Activated gamma-delta T cell treated with Interleukin-2 at 50 U/mL for 16 hours (primary cell): ENCODE results near the gene ANKS1B.

ENCODE experiments used
- DNase-seq: peaks from one replicate; pipeline ENCODE4 v3.0.0-alpha.2; 2020

ANKS1B gene

GRCh38 chr12:99959549-99960170 is 25.1 kb downstream of the ANKS1B start:
- DNase-seq, result no peak

- no peak for DNase-seq
Observed at GRCh38 chr12:99957866-99958466, 26.8 kb downstream of the ANKS1B start.

- DNase-seq, result no peak
Observed at GRCh38 chr12:99954724-99955123, 30.0 kb downstream of the ANKS1B start.

DNA sequence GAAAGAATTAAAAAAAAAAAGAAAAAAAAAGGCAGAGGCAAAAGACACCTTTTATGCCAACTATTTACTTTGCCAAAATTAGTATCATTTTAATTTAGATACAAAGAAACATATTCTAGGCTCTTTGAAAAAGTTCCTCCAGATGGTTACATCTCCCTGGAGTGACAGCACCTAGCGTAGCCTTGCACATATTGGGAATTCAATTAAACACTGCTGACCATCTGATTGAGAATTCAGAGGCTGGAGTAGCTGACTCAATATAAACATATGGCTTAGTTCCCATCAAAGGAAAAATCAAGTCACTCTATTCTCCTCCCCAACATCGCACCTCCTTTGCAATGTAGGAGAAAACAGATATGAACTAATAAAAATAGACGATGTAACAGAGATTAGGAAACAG is 36.4 kb downstream of the ANKS1B start:
- DNase-seq, result no peak

GRCh38 chr12:99946131-99946530 is 38.6 kb downstream of the ANKS1B start:
- no peak for DNase-seq

DNA sequence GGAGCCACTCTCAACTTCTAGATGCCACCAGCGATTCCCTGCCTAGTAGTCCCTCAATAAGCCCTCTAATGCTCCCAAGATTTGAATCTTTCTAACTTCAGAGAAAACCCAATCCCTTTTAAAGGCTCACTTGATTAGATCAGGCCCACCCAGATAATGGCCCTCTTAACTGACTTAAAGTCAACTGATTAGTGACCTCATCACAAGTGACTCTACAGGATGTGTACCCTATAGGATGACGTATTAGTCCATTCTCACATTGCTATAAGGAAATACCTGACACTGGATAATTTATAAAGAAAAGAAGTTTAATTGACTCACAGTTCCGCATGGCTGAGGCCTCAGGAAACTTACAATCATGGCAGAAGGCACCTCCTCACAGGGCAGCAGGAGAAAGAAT is 49.1 kb downstream of the ANKS1B start:
- DNase-seq, result no peak

DNA sequence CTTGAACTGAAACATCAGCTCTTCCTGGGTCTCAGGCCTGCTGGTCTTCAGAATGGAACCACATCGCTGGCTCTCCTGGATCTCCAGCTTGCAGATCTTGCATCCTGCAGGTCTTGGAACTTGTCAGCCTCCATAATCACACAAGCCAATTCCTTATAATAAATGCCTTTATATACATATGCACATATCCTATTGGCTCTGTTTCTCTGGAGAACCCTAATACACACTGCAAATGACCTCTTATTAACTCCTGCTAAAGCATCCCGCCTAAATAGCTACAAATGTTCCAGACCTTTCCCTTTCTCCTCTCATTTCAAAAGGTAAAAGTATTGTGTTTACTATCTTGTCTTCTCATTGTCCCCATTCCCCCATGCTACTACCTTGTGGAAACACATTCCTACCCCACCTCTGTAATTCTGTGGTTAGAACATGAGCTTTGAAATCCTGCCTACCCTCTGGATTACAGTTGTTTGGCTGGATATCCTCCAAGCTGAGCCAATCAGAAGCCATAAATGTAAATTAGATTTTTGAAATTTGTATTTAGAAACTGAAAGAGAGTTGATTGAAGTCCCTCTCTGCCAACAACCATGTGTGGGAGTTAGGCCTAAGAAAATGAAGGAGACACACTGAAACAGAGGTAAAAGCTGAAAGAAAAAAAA is 58.1 kb downstream of the ANKS1B start:
- no peak for DNase-seq

GRCh38 chr12:99920353-99920960 is 64.3 kb downstream of the ANKS1B start:
- DNase-seq, result no peak

DNA sequence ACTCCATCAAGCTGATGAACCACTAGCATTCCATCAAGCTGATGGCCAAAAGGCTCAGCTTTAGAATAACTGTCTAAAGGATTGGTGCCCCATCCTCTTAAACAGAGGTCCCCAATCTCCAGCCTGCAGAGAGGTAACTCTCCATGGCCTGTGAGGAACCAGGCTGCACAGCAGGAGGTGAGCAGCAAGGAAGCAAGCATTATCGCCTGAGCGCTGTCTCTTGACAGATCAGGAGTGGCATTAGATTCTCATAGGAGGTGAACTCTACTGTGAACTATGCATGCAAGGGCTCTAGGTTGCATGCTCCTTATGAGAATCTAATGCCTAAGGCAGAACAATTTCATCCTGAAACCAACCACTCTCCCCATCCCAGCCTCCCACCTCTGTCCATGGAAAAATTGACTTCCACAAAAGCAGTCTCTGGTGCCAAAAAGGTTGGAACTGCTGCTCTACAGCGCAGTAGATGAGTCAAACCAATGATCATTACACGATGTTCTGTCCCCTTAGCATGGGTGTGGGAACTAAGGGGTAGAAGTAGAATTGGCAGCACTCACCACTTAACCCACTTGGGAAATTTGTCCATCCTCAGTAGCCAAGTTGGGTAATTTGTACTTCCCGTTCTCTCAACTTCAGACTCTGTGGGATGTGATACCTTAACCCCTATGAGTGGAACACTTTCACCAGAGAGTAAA is 66.9 kb downstream of the ANKS1B start:
- no peak for DNase-seq

DNA sequence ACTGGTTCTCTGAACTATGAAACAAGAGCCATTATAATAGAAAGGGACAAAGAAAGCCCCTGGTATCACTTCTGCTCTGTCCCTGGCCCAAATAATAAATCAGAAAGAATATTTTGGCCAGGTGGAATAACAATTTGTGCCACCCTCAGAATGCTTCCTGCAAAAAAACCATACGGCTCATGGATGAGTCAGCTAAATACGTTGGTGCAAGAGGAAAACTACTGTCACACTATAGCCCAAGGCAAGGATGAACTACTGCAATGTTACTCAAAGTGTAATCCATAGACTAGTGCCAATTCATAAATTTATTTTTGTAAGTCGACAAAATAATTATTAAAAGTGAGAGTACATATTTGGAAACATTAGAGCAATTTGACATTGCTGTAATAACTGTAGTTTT is 68.2 kb downstream of the ANKS1B start:
- DNase-seq, result no peak

GRCh38 chr12:99915251-99916082 is 69.3 kb downstream of the ANKS1B start:
- DNase-seq, result no peak

DNA sequence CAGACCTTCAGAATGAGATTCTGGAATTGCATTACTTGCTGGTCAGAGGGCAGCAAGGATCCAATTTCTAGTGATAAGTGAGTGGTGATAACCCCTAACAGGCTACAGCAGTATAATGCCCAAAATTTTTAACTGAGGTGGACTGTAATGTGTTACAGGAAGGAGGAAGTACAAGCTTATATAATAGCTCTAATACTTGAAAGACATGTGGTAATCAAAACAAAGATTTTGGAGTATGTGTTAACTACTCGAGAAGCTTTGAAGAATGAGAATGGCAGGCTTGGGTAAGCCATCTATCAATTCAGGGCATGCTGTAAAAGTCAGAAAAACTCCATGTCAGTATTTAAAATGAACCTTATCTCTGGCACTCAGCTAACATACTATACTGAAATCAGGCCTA is 70.5 kb downstream of the ANKS1B start:
- no peak for DNase-seq

DNA sequence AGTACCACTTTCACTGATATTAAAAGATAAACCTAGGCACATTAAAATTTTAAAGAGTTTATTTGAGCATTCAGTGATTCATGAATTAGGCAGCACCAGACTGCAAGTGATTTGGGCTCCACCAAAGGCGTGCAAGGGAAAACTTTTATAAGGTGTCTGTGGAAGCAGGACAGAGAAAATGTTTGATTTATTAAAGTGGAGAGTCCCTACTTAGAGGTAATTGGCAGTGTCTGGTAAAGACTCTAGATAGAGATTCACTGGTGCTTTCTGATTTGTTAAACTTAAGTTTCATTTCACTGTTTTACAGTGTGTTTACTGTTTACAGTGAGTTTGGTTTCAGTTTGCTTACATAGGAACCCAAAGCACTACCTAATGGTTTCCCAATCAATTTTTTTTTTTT is 72.8 kb downstream of the ANKS1B start:
- no peak for DNase-seq

GRCh38 chr12:99911081-99911480 is 73.7 kb downstream of the ANKS1B start:
- DNase-seq, result no peak

DNA sequence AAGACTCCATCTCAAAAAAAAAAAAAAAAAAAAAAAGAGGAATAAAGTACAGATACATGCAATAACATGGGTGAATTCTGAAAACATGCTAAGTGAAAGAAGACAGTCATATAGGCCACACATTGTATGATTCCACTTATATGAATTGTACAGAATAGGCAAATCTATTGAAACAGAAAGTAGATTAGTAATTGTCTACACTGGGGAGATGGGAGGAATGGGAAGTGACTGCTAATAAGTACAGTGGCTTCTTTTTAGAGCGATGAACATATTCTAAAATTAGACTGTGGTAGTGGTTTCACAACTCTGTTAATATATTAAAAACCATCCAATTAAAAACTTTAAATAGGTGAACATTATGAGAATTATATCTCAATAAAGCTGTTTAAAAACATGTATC is 74.4 kb downstream of the ANKS1B start:
- no peak for DNase-seq

GRCh38 chr12:99906786-99907579 is 77.8 kb downstream of the ANKS1B start:
- DNase-seq, result no peak

GRCh38 chr12:99901181-99901580 is 83.6 kb downstream of the ANKS1B start:
- no peak for DNase-seq

DNA sequence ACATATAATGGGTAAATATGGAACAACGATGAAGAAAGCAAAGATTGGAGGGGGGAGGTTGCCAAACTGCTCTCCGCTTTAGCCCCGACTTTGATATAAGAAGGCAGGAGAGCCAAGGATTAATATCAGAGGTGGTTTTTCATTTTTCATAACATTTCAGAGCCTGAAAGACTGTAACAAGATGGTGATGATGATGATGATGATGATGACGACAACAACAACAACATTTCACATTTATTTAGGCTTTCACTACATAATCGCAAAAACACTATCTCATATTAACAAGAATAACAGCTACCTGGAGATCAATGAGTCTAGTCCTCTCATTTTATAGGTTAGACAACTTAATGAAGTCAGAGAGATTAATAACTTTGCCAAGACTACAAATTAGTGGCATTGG is 86.1 kb downstream of the ANKS1B start:
- no peak for DNase-seq

- DNase-seq, result no peak
Observed at GRCh38 chr12:99879439-99879838, 105.3 kb downstream of the ANKS1B start.

DNA sequence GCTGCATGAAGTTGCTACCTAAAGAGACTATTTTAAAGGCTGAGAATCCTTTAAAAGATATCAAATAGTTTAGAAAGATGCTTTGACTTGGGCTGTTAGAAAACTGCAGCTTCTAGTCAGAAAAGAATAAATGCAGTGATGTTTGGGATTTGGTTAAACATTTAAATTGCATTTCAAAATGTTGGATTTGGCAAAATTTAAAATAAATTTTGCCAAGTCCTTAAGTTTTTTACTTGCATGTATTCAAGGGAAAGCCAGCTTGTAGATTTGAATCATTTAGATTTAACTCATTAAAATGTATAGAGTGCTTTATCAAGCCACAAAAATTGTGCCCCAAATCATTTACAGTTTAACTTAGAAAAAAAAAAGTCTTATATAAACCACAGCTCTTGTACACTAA is 109.7 kb downstream of the ANKS1B start:
- no peak for DNase-seq

GRCh38 chr12:99870085-99870484 is 114.7 kb downstream of the ANKS1B start:
- DNase-seq, result no peak

DNA sequence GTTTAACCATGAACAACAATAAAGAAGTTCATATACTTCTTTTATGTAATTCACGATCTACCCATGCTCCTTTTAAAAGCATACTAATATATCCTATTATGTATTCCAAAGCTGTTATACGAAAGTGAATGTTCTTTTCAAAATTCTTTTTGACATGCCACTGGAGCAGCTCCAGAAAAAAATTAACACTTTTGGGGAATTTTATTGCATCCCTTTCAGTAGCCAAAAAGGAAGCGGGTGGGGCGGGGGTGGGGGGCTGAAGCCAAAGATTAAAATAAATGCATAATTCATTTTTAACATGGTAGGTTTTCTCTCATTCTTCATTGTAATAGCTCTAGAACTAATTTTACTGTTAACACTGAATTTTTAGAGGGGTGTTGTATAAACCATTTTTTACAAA is 123.0 kb downstream of the ANKS1B start:
- DNase-seq, result no peak
